DND-41 (cell line): Measurements from ENCODE around the gene MAGI1.

Source experiments
- CTCF ChIP-seq: IDR thresholded peaks from 2 replicates; pipeline ENCODE4 v1.5.1; 2012; ENCODE audit warnings: borderline replicate concordance, low read length, moderate library complexity, mild to moderate bottlenecking; ENCODE audit not compliant: poor library complexity, severe bottlenecking; ENCODE audit errors: extremely low read depth
- EZH2 ChIP-seq: IDR thresholded peaks from 3 replicates; pipeline ENCODE4 v1.6.1; 2012; ENCODE audit warnings: borderline replicate concordance, low read depth, mild to moderate bottlenecking, moderate library complexity, low read length, inconsistent platforms; ENCODE audit not compliant: severe bottlenecking

GRCh38 chr3:65720989-65721737 is 317.6 kb downstream of the MAGI1 start:
- TF ChIP-seq CTCF (no peak), EZH2 (no peak)
